Naive thymus-derived CD4-positive, alpha-beta T cell (primary cell): ENCODE measurements around the gene CHTF8. TPM values are rescaled to one million over a fixed set of nuclear protein-coding genes. Genes with fewer than 3 reads are reported as not detected.
"Not testable (repeated sequence)": the region's sequence is repeated elsewhere in the genome, so short reads cannot be mapped to it uniquely, and the experiment has no call there.

ENCODE experiments used
- ATAC-seq: fragments of 150-1000 bp; cut with Tn5 transposase; 2 replicates; pipeline ENCODE4 v1.10.0; 2021; ENCODE audit warnings: mild to moderate bottlenecking, moderate library complexity
- CTCF ChIA-PET: fragments of 350-600 bp; sonication (Branson Sonifier 250); formaldehyde crosslinking; loops from one replicate; lab custom pipeline; 2021; ENCODE audit warnings: antibody characterized with exemption; lab: Charles Lee
- POLR2A ChIA-PET: fragments of 350-600 bp; sonication (Branson Sonifier 250); formaldehyde crosslinking; loops from one replicate; lab custom pipeline; 2021; ENCODE audit warnings: antibody characterized with exemption, inconsistent platforms; lab: Charles Lee
- DNase-seq, 9 donors: peaks; one replicate each; pipeline versions ENCODE4 v3.0.0 to v3.0.0-alpha.2; 2020 to 2022; ENCODE audit warnings: mixed read lengths in 1 of 9
- H3K27ac ChIP-seq: one replicate; pipeline ENCODE4 v1.7.0; 2013; ENCODE audit warnings: mild to moderate bottlenecking, low read depth, low read length, moderate library complexity
- H3K27me3 ChIP-seq, 2 donors: one replicate each; pipeline ENCODE4 v1.7.0; 2013; ENCODE audit warnings: low read length in 2 of 2, mild to moderate bottlenecking in 2 of 2, moderate library complexity in 2 of 2; ENCODE audit not compliant: control insufficient read depth in 2 of 2, insufficient read depth in 2 of 2
- H3K36me3 ChIP-seq, 3 experiments: 1 replicate in 2 of 3; 2 replicates in 1 of 3; pipeline ENCODE4 v1.7.0; 2013; ENCODE audit warnings: low read length in 3 of 3, mild to moderate bottlenecking in 3 of 3, moderate library complexity in 1 of 3; ENCODE audit not compliant: insufficient read depth in 3 of 3, control insufficient read depth in 2 of 3
- H3K4me1 ChIP-seq, 2 donors: one replicate each; pipeline ENCODE4 v1.7.0; 2013; ENCODE audit warnings: low read length in 2 of 2, mild to moderate bottlenecking in 2 of 2, moderate library complexity in 1 of 2; ENCODE audit not compliant: control insufficient read depth in 2 of 2, insufficient read depth in 2 of 2
- H3K4me3 ChIP-seq: 2 replicates; pipeline ENCODE4 v1.7.0; 2013; ENCODE audit warnings: mild to moderate bottlenecking, low read length
- H3K9me3 ChIP-seq, 3 experiments: 1 replicate in 2 of 3; 2 replicates in 1 of 3; pipeline ENCODE4 v1.7.0; 2013; ENCODE audit warnings: low read length in 3 of 3; ENCODE audit not compliant: control insufficient read depth in 2 of 3
- H3K27ac Mint-ChIP-seq, 9 donors: one replicate each; pipeline ENCODE4 v1.8.0; 2020 to 2022; ENCODE audit warnings: mixed read lengths in 9 of 9, mild to moderate bottlenecking in 8 of 9, moderate library complexity in 5 of 9, inconsistent platforms in 2 of 9
- H3K27me3 Mint-ChIP-seq, 5 donors: one replicate each; pipeline ENCODE4 v1.8.0; 2021 to 2022; ENCODE audit warnings: mixed read lengths in 5 of 5, mild to moderate bottlenecking in 1 of 5
- H3K36me3 Mint-ChIP-seq, 5 donors: one replicate each; pipeline ENCODE4 v1.8.0; 2020 to 2022; ENCODE audit warnings: mixed read lengths in 5 of 5, mild to moderate bottlenecking in 3 of 5, inconsistent platforms in 1 of 5
- H3K4me1 Mint-ChIP-seq, 7 donors: one replicate each; pipeline ENCODE4 v1.8.0; 2020 to 2022; ENCODE audit warnings: mixed read lengths in 7 of 7, mild to moderate bottlenecking in 3 of 7, inconsistent platforms in 1 of 7
- H3K4me3 Mint-ChIP-seq, 10 donors: one replicate each; pipeline ENCODE4 v1.8.0; 2020 to 2022; ENCODE audit warnings: mild to moderate bottlenecking in 10 of 10, mixed read lengths in 10 of 10, moderate library complexity in 6 of 10, inconsistent platforms in 2 of 10
- H3K9me3 Mint-ChIP-seq, 11 donors: one replicate each; pipeline ENCODE4 v1.8.0; 2020 to 2022; ENCODE audit warnings: mixed read lengths in 11 of 11, mild to moderate bottlenecking in 4 of 11, inconsistent platforms in 1 of 11, moderate library complexity in 1 of 11
- intact Hi-C, 2 donors: fragments of 100-400 bp; cut with micrococcal nuclease; formaldehyde crosslinking; loops; one replicate each; pipeline ENCODE4 v1.15.1; 2023
- polyA plus RNA-seq, 2 donors: library from polyadenylated mRNA; unstranded; fragments of 300-500 nt; fragmentation: Illumina TruSeq; gene quantifications; one replicate each; pipeline ENCODE4 v1.2.3, GENCODE V29; 2021
- total RNA-seq, 6 experiments: library from RNA in 5 of 6; stranded (reverse) in 5 of 6; gene quantifications; 1 replicate in 5 of 6; 2 replicates in 1 of 6; pipeline ENCODE4 v1.2.3 and lab custom pipeline; 2021 to 2026

The CHTF8 gene
- total and polyA plus RNA-seq, 7 experiments from 2014 or later, result 53.3 to 210 (median 141) TPM

DNA sequence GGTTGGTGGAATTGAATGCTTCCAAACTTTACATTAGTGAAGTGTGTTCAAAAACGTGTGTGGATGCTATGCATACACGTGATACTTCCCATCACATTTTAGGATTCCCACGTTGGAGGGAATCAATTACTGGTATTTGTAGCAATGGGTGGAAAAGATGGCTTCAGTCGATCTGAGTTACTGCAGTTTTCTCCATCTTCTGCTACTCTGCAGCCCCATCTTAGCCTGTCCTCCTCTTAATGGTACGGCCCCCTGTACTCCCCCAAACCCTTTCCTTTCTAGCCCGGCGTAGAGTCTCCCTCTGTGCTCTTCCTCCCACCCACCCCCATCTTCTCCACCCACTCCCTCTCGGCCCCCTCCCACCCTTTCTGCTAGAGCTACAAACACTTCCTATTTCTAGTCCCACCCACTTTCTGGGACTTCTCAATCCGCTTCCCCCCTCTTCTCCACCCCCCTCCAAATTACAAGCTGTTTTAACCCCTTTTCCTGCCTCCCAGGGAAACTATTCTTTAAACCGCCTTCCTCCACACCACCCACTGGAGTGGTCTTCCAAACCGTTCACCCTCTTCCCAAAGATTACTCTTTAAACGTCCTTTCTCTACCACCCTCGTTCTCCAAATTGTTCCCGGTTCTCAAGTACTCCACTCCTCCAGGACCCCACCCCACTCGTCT is 1.1 kb downstream of the CHTF8 start:
- Mint-ChIP-seq H3K4me3 (peak overlapping the region; percentile 85 to 97 (median 94)), H3K9me3 (no peaks in the 10 kb centered on the region), H3K4me1 (peaks cover 27 to 71% (median 62%) of the 10 kb centered on the region in 7 donors), H3K27ac (peak overlapping the region; percentile 83 to 95 (median 93)), H3K27me3 (no peaks in the 10 kb centered on the region), H3K36me3 (peaks cover 0 to 9% (median 4%) of the 10 kb centered on the region in 5 donors)
- H3K27ac ChIP-seq, result peak overlapping the region; percentile 88
- H3K4me1 ChIP-seq, result peaks cover 12 to 26% of the 10 kb centered on the region in 2 donors
- intact Hi-C loops, result loop anchor here (5.0 kb wide), 3 partner anchors 256 to 1904 kb away; partner anchors contain the start of genes FHOD1 (in 1 of the 2), SLC9A5 (in 1 of the 2), TERF2 (in 1 of the 2) and TMEM208 (in 1 of the 2)
- CTCF ChIA-PET, result interaction anchor here (0.6 kb wide), 1 partner anchor 15 kb away, joined by 3 read pairs; no protein-coding TSS in a partner anchor
- H3K4me3 ChIP-seq, result peak overlapping the region; percentile 70
- POLR2A ChIA-PET, result interaction anchor here (0.6 to 1.0 kb wide), 3 partner anchors 11 to 1664 kb away, joined by 3 to 6 read pairs (median 4); no protein-coding TSS in a partner anchor
- DNase-seq, result peak in 2 of 9 donors; percentile 6 to 37
- H3K27me3 ChIP-seq, result no peaks in the 10 kb centered on the region
- H3K9me3 ChIP-seq, result no peaks in the 10 kb centered on the region
- peaks cover 0 to 16% (median 3%) of the 10 kb centered on the region in 3 experiments for H3K36me3 ChIP-seq
- ATAC-seq, result no peak

DNA sequence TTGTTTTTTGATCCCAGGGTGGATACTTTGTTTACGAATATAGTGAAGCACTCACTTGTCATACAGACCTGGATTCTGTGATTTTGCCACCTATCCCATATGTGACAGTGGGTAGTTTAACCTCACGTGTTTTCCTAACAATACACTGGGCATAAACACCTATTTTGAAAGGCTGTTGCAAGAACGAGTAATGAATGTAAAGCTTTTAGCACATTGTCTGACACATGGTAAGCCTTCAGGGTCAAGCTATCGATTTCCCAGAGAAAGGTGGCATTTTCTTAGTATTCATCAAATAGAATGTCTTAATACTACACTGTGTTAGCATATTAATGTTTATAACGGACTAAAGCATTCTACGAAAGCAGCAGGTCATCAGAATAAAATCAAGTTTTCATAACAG is 1.9 kb downstream of the CHTF8 start:
- peaks cover 0 to 9% (median 4%) of the 10 kb centered on the region in 5 donors for H3K36me3 Mint-ChIP-seq
- DNase-seq (no peak), ATAC-seq (no peak)
- peak overlapping the region; percentile 42 to 95 (median 93) for H3K27ac Mint-ChIP-seq
- no peaks in the 10 kb centered on the region for H3K9me3 Mint-ChIP-seq
- Histone ChIP-seq H3K27me3 (no peaks in the 10 kb centered on the region), H3K4me1 (peaks cover 12 to 28% of the 10 kb centered on the region in 2 donors), H3K4me3 (peak overlapping the region; percentile 38), H3K27ac (peak overlapping the region; percentile 88), H3K9me3 (no peaks in the 10 kb centered on the region), H3K36me3 (peaks cover 0 to 16% (median 0%) of the 10 kb centered on the region in 3 experiments)
- H3K4me3 Mint-ChIP-seq, result peak overlapping the region in 8 of 10 donors; percentile 85 to 97 (median 94)
- POLR2A ChIA-PET, result interaction anchor here (0.8 to 1.2 kb wide), 2 partner anchors 196 to 591 kb away, joined by 3 to 4 read pairs; partner anchors contain the start of gene ZFP90
- H3K27me3 Mint-ChIP-seq, result no peaks in the 10 kb centered on the region
- H3K4me1 Mint-ChIP-seq, result peaks cover 27 to 75% (median 65%) of the 10 kb centered on the region in 7 donors
- CTCF ChIA-PET, result interaction anchor here (0.9 to 1.0 kb wide), 2 partner anchors 12 to 18 kb away, joined by 3 to 4 read pairs; no protein-coding TSS in a partner anchor
- intact Hi-C loops, result loop anchor here (5.0 kb wide), 3 partner anchors 257 to 1903 kb away; partner anchors contain the start of genes FHOD1 (in 1 of the 2), SLC9A5 (in 1 of the 2), TERF2 (in 1 of the 2) and TMEM208 (in 1 of the 2)

DNA sequence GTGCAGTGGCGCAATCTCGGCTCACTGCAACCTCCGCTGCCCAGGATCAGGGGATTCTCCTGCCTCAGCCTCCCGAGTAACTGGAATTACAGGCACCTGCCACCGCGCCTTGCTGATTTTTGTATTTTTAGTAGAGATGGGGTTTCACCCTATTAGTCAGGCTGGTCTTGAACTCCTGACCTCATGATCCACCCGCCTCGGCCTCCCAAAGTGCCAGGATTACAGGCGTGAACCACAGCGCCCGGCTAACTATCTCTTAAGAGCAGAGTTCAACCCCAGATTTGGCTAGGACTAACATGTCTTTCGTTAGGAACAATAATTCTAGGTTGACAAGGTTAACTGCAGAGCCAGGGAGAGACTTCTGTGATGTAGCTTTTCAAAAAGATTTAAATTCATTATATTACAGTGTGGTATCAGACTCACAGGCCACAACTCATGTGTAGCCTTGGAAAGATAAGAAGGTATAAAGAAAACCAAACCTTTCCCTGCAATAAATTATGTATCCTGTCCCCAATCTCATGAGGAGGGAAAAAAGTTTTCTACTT is 4.3 kb downstream of the CHTF8 start:
- H3K36me3 Mint-ChIP-seq, result peaks cover 0 to 9% (median 4%) of the 10 kb centered on the region in 5 donors
- intact Hi-C loops, result no loop called here
- Histone ChIP-seq H3K27ac (no peak overlapping the region), H3K4me1 (peaks cover 7 to 14% of the 10 kb centered on the region in 2 donors), H3K9me3 (no peaks in the 10 kb centered on the region), H3K36me3 (peaks cover 0 to 13% (median 0%) of the 10 kb centered on the region in 3 experiments), H3K4me3 (no peak overlapping the region), H3K27me3 (no peaks in the 10 kb centered on the region)
- ChIA-PET CTCF (interaction anchor here (0.9 kb wide), 1 partner anchor 600 kb away, joined by 4 read pairs; no protein-coding TSS in a partner anchor), POLR2A (interaction anchor here (0.7 kb wide), 1 partner anchor 165 kb away, joined by 4 read pairs; no protein-coding TSS in a partner anchor)
- no peaks in the 10 kb centered on the region for H3K9me3 Mint-ChIP-seq
- peak overlapping the region in 2 of 9 donors; percentile 12 to 67 for H3K27ac Mint-ChIP-seq
- no peak overlapping the region for H3K4me3 Mint-ChIP-seq
- H3K27me3 Mint-ChIP-seq, result no peaks in the 10 kb centered on the region
- DNase-seq (no peak), ATAC-seq (no peak)
- peaks cover 16 to 62% (median 51%) of the 10 kb centered on the region in 7 donors for H3K4me1 Mint-ChIP-seq

DNA sequence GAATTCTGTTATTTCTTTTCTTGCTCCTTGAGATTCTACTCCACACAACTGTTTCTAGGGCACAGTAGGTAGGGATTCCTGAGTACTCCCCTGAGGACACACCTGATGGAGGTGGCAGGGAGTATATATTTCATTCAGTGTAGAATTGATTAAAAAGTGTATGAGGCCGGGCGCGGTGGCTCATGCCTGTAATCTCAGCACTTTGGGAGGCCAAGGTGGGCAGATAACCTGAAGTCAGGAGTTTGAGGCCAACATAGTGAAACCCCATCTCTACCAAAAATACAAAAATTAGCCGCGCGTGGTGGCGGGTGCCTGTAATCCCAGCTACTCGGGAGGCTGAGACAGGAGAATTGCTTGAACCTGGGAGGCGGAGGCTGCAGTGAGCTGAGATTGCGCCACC is 5.6 kb downstream of the CHTF8 start:
- H3K27ac ChIP-seq, intact Hi-C loops, POLR2A ChIA-PET, H3K9me3 ChIP-seq, H3K27me3 Mint-ChIP-seq, H3K36me3 ChIP-seq, H3K9me3 Mint-ChIP-seq, DNase-seq, H3K4me3 ChIP-seq, H3K27me3 ChIP-seq, ATAC-seq, H3K4me3 Mint-ChIP-seq, H3K36me3 Mint-ChIP-seq: not testable (repeated sequence)
- Mint-ChIP-seq H3K4me1 (peaks cover 16 to 58% (median 48%) of the 10 kb centered on the region in 7 donors), H3K27ac (peak overlapping the region in 6 of 9 donors; percentile 43 to 68 (median 54))
- CTCF ChIA-PET, result interaction anchor here (0.6 to 0.9 kb wide), 2 partner anchors 512 to 599 kb away, joined by 4 read pairs; no protein-coding TSS in a partner anchor
- peaks cover 6 to 13% of the 10 kb centered on the region in 2 donors for H3K4me1 ChIP-seq

DNA sequence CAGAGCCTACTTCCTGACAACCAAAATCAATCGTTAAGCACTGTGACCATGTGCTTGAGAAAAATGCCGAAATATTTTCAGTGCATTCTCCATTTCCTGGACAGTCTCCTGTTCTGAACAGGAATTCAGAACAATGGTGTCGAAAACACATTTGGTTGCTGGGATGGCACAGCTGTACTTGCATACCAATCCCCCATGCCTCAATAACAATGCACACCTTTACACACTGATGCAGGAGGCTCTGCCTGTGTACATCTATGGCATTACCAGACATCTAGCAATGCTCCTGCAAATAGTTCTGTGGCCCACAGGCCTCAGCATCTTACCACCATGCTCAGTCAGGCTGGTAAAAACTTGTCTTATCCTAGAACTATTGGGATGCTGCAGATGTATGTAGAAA is 6.2 kb downstream of the CHTF8 start:
- Histone ChIP-seq H3K27ac (no peak overlapping the region), H3K36me3 (peaks cover 0 to 5% (median 0%) of the 10 kb centered on the region in 3 experiments), H3K27me3 (no peaks in the 10 kb centered on the region), H3K4me3 (no peak overlapping the region), H3K9me3 (no peaks in the 10 kb centered on the region), H3K4me1 (peaks cover 6 to 13% of the 10 kb centered on the region in 2 donors)
- H3K4me1 Mint-ChIP-seq, result peaks cover 16 to 52% (median 43%) of the 10 kb centered on the region in 7 donors
- intact Hi-C loops, result no loop called here
- H3K27ac Mint-ChIP-seq, result peak overlapping the region in 5 of 9 donors; percentile 15 to 68 (median 45)
- no peak for DNase-seq
- ChIA-PET POLR2A (no interaction called here), CTCF (interaction anchor here (0.5 to 1.2 kb wide), 2 partner anchors 537 to 910 kb away, joined by 3 read pairs; no protein-coding TSS in a partner anchor)
- H3K4me3 Mint-ChIP-seq, result no peak overlapping the region
- peaks cover 0 to 9% (median 4%) of the 10 kb centered on the region in 5 donors for H3K36me3 Mint-ChIP-seq
- no peak for ATAC-seq
- no peaks in the 10 kb centered on the region for H3K9me3 Mint-ChIP-seq
- no peaks in the 10 kb centered on the region for H3K27me3 Mint-ChIP-seq

DNA sequence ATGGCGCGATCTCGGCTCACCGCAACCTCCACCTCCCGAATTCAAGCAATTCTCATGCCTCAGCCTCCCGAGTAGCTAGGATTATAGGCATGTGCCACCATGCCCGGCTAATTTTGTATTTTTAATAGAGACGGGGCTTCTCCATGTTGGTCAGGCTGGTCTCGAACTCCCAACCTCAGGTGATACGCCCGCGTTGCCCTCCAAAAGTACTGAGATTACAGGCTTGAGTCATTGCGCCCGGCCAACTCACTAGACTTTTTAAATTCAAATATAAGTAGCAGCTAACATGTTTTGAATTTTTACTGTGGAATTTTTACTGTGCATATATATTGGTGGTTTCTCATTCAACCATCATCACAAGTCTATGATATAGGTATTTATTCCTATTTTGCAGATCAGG is 7.4 kb downstream of the CHTF8 start:
- H3K27me3 ChIP-seq, POLR2A ChIA-PET, H3K27me3 Mint-ChIP-seq, H3K4me3 ChIP-seq, H3K4me3 Mint-ChIP-seq, H3K4me1 ChIP-seq, DNase-seq, H3K9me3 Mint-ChIP-seq, H3K9me3 ChIP-seq, ATAC-seq: not testable (repeated sequence)
- H3K27ac ChIP-seq, result peak overlapping the region; percentile 7
- Mint-ChIP-seq H3K27ac (peak overlapping the region in 3 of 9 donors; percentile 9 to 65 (median 55)), H3K36me3 (peaks cover 0 to 15% (median 9%) of the 10 kb centered on the region in 5 donors), H3K4me1 (peaks cover 14 to 40% (median 30%) of the 10 kb centered on the region in 7 donors)
- intact Hi-C loops, result loop anchor here (1.0 to 5.0 kb wide), 7 partner anchors 7 to 597 kb away; partner anchors contain the start of genes CHTF8 (in 1 of the 2) and UTP4 (in 1 of the 2)
- CTCF ChIA-PET, result interaction anchor here (0.6 to 2.7 kb wide), 4 partner anchors 62 to 597 kb away, joined by 3 to 18 read pairs (median 4); partner anchors contain the start of gene SNTB2
- peaks cover 0 to 18% (median 0%) of the 10 kb centered on the region in 3 experiments for H3K36me3 ChIP-seq
